GM12878 (cell line): Measurements from ENCODE around the gene CPNE4. TPM values are rescaled to one million over a fixed set of nuclear protein-coding genes. Genes with fewer than 3 reads are reported as not detected.
"Not testable (repeated sequence)": the region's sequence is repeated elsewhere in the genome, so short reads cannot be mapped to it uniquely, and the experiment has no call there.

Source experiments
- ATAC-seq: fragments of 200-7000 bp; cut with Tn5 transposase; 3 replicates; pipeline ENCODE4 v1.9.1; 2020; ENCODE audit warnings: mild to moderate bottlenecking, moderate library complexity
- BruUV-seq: library from RNA; stranded (reverse); fragments of 400-500 nt; replicated peaks from 2 replicates; lab custom pipeline; 2021; lab: Mats Ljungman, UMichigan
- CTCF ChIA-PET: fragments of 300-600 bp; sonication (Branson Sonifier 250); formaldehyde crosslinking; extraction: SDS; loops from one replicate; lab custom pipeline; 2021; ENCODE audit warnings: inconsistent platforms; lab: Yijun Ruan, JAX
- POLR2A ChIA-PET: fragments of 350-600 bp; formaldehyde crosslinking; extraction: SDS; loops from one replicate; lab custom pipeline; 2021; ENCODE audit warnings: inconsistent platforms; lab: Charles Lee
- RAD21 ChIA-PET: fragments of 300-600 bp; sonication (Branson Sonifier 250); formaldehyde crosslinking; loops from one replicate; lab custom pipeline; 2023; ENCODE audit warnings: antibody characterized with exemption; ENCODE audit not compliant: unreplicated experiment; lab: Charles Lee
- SMC1A ChIA-PET: fragments of 300-600 bp; sonication (Branson Sonifier 250); formaldehyde crosslinking; loops from one replicate; lab custom pipeline; 2023; ENCODE audit not compliant: unreplicated experiment, uncharacterized antibody; lab: Charles Lee
- DNase-seq: peaks from one replicate; pipeline ENCODE4 v3.0.0-alpha.2; 2011; ENCODE audit warnings: low read depth, low spot score
- FAIRE-seq: peaks from 3 replicates; lab custom pipeline; 2011; peaks lifted over from hg19 to GRCh38; lab: Jason Lieb, UNC
- H2AFZ ChIP-seq: 2 replicates; pipeline ENCODE4 v1.6.0; 2011; ENCODE audit warnings: low read depth, low read length, control low read depth; ENCODE audit not compliant: control insufficient read depth
- H3K27ac ChIP-seq: 2 replicates; pipeline ENCODE4 v1.5.1; 2011; ENCODE audit warnings: control low read depth; ENCODE audit not compliant: control insufficient read depth, insufficient read depth
- H3K27me3 ChIP-seq, 2 experiments: replicated peaks in 1 of 2; 2 replicates each; pipeline versions ENCODE4 v1.6.0 to v1.6.1; 2011; ENCODE audit warnings: low read length in 1 of 2; ENCODE audit not compliant: control insufficient read depth in 2 of 2, insufficient read depth in 2 of 2
- H3K36me3 ChIP-seq, 2 experiments: 2 replicates each; pipeline ENCODE4 v1.5.1; 2011; ENCODE audit warnings: low read length in 1 of 2; ENCODE audit not compliant: control insufficient read depth in 2 of 2, insufficient read depth in 2 of 2
- H3K4me1 ChIP-seq: 2 replicates; pipeline ENCODE4 v1.6.1; 2011; ENCODE audit warnings: mild to moderate bottlenecking, low read length, moderate library complexity, mixed read lengths; ENCODE audit not compliant: control insufficient read depth, insufficient read depth
- H3K4me2 ChIP-seq: 2 replicates; pipeline ENCODE4 v1.6.0; 2011; ENCODE audit warnings: control low read depth; ENCODE audit not compliant: control insufficient read depth, insufficient read depth
- H3K4me3 ChIP-seq: fragments of 200-600 bp; sonication (generic); 2 replicates; pipeline ENCODE4 v1.5.1; 2016
- H3K79me2 ChIP-seq: 2 replicates; pipeline ENCODE4 v1.6.0; 2011; ENCODE audit warnings: low read length; ENCODE audit not compliant: control insufficient read depth, insufficient read depth
- H3K9ac ChIP-seq: 2 replicates; pipeline ENCODE4 v1.8.0; 2011; ENCODE audit warnings: low read length, control low read depth, mixed read lengths; ENCODE audit not compliant: control insufficient read depth, insufficient read depth
- H3K9me3 ChIP-seq: replicated peaks from 3 replicates; pipeline ENCODE4 v1.5.1; 2011; ENCODE audit warnings: mild to moderate bottlenecking, low read length; ENCODE audit not compliant: control insufficient read depth, insufficient read depth
- H4K20me1 ChIP-seq: 2 replicates; pipeline ENCODE4 v1.6.0; 2011; ENCODE audit not compliant: control insufficient read depth, insufficient read depth
- BACH1 ChIP-seq: fragments of 450-650 bp; IDR thresholded peaks from 2 replicates; pipeline ENCODE4 v1.6.1; 2017; ENCODE audit warnings: mild to moderate bottlenecking, borderline replicate concordance
- CEBPZ ChIP-seq: fragments of 150-350 bp; IDR thresholded peaks from 2 replicates; pipeline ENCODE4 v1.6.1; 2016; ENCODE audit warnings: low read depth, low read length
- WGBS: methylation state at CpG from one replicate; pipeline ENCODE4 v1.1.6; 2016; ENCODE audit warnings: low lambda C conversion rate; ENCODE audit not compliant: insufficient replicate concordance, insufficient coverage; ENCODE audit errors: missing lambda C conversion rate; 5-methylcytosine and 5-hydroxymethylcytosine counted together
- in situ Hi-C: fragments of 300-500 bp; cut with MboI; formaldehyde crosslinking; loops from 9 replicates; pipeline ENCODE4 v1.14.3; 2018; ENCODE audit warnings: mixed read lengths
- intact Hi-C: fragments of 100-400 bp; cut with micrococcal nuclease; formaldehyde crosslinking; loops from one replicate; pipeline ENCODE4 v1.14.2; 2022; ENCODE audit not compliant: unreplicated experiment
- polyA plus RNA-seq, 11 experiments: library from polyadenylated mRNA; depleted of rRNA in 4 of 11; unstranded in 6 of 11; stranded (reverse) in 5 of 11; fragments of >200 nt; fragmentation: Nextera tagmentation in 4 of 11; fragmentation: Illumina TruSeq in 1 of 11; extraction: Ambion mirVana in 4 of 11; extraction: Trizol in 1 of 11; gene quantifications; 1 replicate in 1 of 11; 2 replicates in 10 of 11; pipeline versions ENCODE4 v1.2.1 to v1.2.3, GENCODE V29; 2011 to 2016; ENCODE audit warnings: inconsistent platforms in 2 of 11, missing spikeins in 2 of 11, low read depth in 1 of 11
- total RNA-seq, 4 experiments: library from RNA; depleted of rRNA in 3 of 4; stranded (reverse); fragments of >200 nt in 3 of 4; fragmentation: Illumina TruSeq in 1 of 4; extraction: Trizol in 1 of 4; gene quantifications; 2 replicates each; pipeline versions ENCODE4 v1.2.1 to v1.2.3, GENCODE V29; 2013 to 2021

Gene CPNE4
- total and polyA plus RNA-seq, 10 of the 15 experiments (the other 5 are each of a cell fraction or from before 2014, with no cell fraction given): 0.17 to 1.9 (median 0.48) TPM; not detected in 1

GRCh38 chr3:131486545-131486944 is 548.3 kb downstream of the CPNE4 start:
- H3K9ac ChIP-seq, POLR2A ChIA-PET, H4K20me1 ChIP-seq, BruUV-seq, in situ Hi-C loops, H3K4me3 ChIP-seq, H3K27me3 ChIP-seq, H3K27ac ChIP-seq, RAD21 ChIA-PET, H3K9me3 ChIP-seq, DNase-seq, H2AFZ ChIP-seq, H3K36me3 ChIP-seq, H3K4me2 ChIP-seq, H3K79me2 ChIP-seq, SMC1A ChIA-PET, H3K4me1 ChIP-seq, CTCF ChIA-PET, ATAC-seq, intact Hi-C loops, FAIRE-seq: not testable (repeated sequence)
- 71% methylated on average over 3 of the region's 3 CpGs for WGBS

- whole genome bisulfite sequencing: 100% methylated on average over 1 of the region's 1 CpG
- RAD21 ChIA-PET: interaction anchor here (0.7 kb wide), 1 partner anchor 64 kb away, joined by 3 read pairs; no protein-coding TSS in a partner anchor
- ATAC-seq (no peak), DNase-seq (no peak), FAIRE-seq (peak; percentile 18)
- SMC1A ChIA-PET: interaction anchor here (0.9 to 2.0 kb wide), 5 partner anchors 9 to 544 kb away, joined by 3 to 6 read pairs (median 3); no protein-coding TSS in a partner anchor
- intact Hi-C loops: no loop called here
- Histone ChIP-seq H3K9me3 (no peaks in the 10 kb centered on the region), H3K4me3 (no peak overlapping the region), H3K27me3 (no peaks in the 10 kb centered on the region), H4K20me1 (no peaks in the 10 kb centered on the region), H3K9ac (no peak overlapping the region), H3K4me1 (no peaks in the 10 kb centered on the region), H2AFZ (no peak overlapping the region), H3K27ac (no peak overlapping the region), H3K79me2 (no peaks in the 10 kb centered on the region; the same call in 1 of the 2 replicates), H3K36me3 (peaks cover 0 to 7% of the 10 kb centered on the region in 2 experiments; a peak in 2 of 4 replicates), H3K4me2 (no peak overlapping the region)
- CTCF ChIA-PET: interaction anchor here (1.0 kb wide), 1 partner anchor 432 kb away, joined by 4 read pairs; no protein-coding TSS in a partner anchor
- no TSS peak for BruUV-seq
- in situ Hi-C loops: no loop called here
- no peak for TF ChIP-seq BACH1
- TF ChIP-seq CEBPZ: no peak
- POLR2A ChIA-PET: no interaction called here
Measured at GRCh38 chr3:131485119-131485518, 549.7 kb downstream of the CPNE4 start.
